Left forelimb (tissue), 1 donor: ENCODE results near the gene KLHL10.

Source experiments
- DNase-seq: peaks from one replicate; pipeline ENCODE4 v3.0.0-alpha.2; 2018; ENCODE audit warnings: low spot score

KLHL10 gene

DNA sequence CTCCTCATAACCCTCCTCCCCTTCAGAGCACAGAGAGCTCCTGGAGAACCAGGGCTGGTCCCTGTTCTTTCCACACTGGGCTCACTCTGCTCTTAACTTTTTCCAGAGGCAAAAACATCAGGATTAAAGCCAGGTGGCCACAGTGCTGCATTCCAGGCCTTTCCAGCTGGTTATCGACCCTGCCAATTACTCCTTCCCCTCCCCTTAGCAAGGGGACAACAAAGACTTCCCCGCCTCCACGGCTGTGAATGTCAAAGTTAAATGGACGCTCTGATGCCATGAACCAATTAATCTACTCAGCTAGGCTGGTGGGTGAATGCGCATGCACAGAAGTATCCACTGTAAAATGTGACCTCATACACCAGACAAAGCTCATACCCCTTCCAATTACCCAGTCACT, 58.0 kb downstream of the KLHL10 start:
- no peak for DNase-seq

DNA sequence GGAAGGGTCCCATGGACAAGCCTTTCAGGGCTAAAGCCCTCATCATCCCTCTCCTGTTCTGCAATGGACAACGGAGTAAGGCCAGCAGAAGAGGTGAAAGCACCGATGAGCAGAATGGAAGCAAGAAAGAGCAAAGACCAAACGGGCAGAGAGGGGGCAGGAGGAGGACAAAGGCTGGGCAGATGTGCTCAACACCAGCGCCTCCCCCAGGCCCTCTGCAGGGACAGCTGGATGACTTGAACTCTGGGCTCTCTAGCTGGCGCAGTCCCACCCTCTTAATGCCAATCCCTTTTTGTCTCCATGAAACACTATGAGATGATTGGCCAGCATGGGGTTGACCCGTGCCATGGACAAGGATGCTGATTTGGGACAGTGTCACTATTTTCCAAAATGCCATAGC, 59.1 kb downstream of the KLHL10 start:
- no peak for DNase-seq
